DOHH2 (cell line): ENCODE data around the gene LMTK2.

ENCODE experiments used
- CTCF ChIP-seq: fragments of 200-600 bp; sonication (generic); IDR thresholded peaks from one replicate; pipeline ENCODE4 v1.5.1; 2014; ENCODE audit warnings: antibody characterized with exemption, mild to moderate bottlenecking, low read depth, low read length; ENCODE audit not compliant: poor library complexity, severe bottlenecking
- EZH2phosphoT487 ChIP-seq: fragments of 200-600 bp; sonication (generic); IDR thresholded peaks from 2 replicates; pipeline ENCODE4 v1.6.1; 2017; ENCODE audit warnings: borderline replicate concordance, mild to moderate bottlenecking, antibody characterized with exemption, low read length, moderate library complexity, mixed read lengths

DNA sequence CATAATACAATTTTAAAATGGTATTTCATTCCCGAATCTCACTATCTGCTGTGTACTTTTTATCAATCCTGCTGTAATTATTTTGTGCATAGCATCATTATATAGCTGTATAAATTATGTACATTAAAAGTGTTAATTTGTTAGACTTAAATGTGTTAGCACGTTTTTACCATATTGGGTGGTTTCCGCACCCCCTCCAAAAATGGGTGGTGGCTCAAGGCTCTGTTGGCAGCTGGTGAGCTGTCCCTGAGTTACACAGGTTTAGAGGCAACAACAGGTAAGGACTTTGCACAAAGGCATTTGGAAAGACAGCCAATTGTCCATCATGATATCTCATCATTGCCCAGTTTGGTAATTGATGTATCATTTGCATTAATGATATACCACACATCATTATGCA lies 18.6 kb upstream of the LMTK2 start:
- no peak for TF ChIP-seq CTCF
- TF ChIP-seq EZH2phosphoT487, result no peak
